Stimulated activated CD4-positive, alpha-beta T cell treated with anti-CD3 and anti-CD28 coated beads, Interleukin-1b, Interleukin-23, amount 100 ng/mL, for 4 hours (primary cell): ENCODE data around the gene NYNRIN.
"Not testable (repeated sequence)": the region's sequence is repeated elsewhere in the genome, so short reads cannot be mapped to it uniquely, and the experiment has no call there.

Experiments
- DNase-seq, 2 donors: peaks; one replicate each; pipeline ENCODE4 v3.0.0-alpha.2; 2020; ENCODE audit warnings: low read depth in 2 of 2

The NYNRIN gene

DNA sequence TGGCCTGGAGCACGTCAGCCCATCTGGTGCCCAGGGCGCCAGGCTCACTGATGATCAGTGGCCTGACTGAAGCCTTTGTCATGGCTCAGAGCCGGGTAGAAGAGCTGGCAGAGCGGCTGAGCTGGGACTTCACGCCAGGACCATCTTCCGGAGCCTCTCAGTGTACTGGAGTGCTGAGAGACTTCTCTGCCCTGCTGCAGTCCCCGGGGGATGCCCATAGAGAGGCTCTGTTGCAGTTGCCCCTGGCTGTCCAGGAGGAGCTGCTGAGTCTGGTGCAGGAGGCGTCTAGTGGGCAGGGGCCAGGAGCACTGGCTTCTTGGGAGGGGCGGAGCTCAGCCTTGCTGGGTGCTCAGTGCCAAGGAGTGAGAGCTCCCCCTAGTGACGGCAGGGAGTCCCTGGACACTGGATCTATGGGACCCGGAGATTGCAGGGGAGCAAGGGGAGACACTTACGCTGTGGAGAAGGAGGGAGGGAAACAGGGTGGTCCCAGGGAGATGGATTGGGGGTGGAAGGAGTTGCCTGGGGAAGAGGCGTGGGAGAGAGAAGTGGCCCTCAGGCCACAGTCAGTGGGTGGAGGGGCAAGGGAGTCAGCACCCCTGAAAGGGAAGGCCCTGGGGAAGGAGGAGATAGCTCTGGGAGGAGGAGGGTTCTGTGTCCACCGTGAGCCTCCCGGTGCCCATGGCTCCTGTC lies 32.9 kb downstream of the NYNRIN start:
- peak; percentile 78 to 91 for DNase-seq

DNA sequence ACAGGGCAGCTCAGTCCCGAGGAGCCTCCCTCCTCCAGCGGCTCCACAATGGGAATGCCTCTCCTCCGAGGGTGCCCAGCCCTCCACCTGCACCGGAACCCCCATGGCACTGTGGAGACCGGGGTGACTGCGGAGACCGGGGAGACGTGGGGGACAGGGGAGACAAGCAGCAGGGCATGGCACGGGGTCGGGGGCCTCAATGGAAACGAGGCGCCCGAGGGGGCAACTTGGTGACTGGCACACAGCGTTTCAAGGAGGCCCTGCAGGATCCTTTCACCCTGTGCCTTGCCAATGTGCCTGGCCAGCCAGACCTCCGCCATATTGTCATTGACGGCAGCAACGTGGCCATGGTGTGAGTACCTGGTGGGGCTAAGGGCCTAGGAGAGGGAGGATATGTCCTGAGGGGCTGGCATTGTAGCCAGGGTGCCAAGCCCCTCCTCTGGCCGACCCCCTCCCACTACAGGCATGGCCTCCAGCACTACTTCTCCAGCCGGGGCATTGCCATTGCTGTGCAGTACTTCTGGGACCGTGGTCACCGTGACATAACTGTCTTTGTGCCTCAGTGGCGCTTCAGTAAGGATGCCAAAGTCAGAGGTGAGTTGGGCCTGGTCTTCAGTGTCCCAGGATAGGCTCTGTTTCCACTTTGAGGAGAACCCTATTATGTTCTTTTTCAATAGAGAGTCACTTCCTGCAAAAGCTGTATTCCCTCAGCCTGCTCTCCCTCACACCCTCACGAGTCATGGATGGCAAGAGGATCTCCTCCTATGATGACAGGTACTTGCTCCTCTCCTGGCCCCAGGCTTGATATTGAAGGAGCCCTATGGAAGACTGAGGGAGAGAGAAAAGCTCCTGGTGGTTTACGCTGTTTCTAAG lies 33.7 kb downstream of the NYNRIN start:
- no peak for DNase-seq

DNA sequence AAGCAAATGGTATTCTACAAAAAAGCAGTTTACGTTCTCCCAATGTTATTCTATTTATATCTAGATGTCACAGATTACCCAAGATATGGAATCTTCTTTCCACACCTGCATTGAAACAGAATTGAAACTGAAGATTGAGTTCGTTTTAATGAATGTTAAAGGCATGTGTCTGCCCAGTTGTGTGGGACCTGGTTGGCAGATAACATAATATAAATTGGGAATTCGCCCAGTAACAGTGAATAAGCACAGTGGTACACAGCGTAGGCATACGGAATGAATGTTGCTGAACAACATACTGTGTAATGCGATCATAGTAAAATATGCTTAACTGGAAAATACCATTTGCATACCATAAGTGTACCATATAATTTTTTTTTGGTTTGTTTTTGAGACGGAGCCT lies 35.2 kb downstream of the NYNRIN start:
- no peak for DNase-seq

DNA sequence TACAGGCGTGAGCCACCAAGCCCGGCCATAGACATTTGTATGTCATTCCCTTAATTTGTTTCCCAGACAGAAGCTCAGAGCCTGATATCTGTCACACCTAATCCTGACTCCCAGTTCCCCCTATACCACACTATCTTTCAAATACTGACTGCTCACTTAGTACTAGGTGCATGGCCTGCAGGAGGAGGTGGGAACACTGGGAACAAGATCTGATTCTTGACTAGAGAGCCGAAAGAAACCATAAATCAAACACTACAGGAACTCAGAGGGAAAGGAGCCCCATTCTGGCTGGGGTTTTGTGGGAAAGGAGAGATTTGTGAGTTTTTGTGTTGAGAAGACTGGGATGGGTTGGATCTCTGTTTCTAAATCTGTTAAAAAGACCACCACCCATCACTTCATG lies 35.9 kb downstream of the NYNRIN start:
- no peak for DNase-seq

DNA sequence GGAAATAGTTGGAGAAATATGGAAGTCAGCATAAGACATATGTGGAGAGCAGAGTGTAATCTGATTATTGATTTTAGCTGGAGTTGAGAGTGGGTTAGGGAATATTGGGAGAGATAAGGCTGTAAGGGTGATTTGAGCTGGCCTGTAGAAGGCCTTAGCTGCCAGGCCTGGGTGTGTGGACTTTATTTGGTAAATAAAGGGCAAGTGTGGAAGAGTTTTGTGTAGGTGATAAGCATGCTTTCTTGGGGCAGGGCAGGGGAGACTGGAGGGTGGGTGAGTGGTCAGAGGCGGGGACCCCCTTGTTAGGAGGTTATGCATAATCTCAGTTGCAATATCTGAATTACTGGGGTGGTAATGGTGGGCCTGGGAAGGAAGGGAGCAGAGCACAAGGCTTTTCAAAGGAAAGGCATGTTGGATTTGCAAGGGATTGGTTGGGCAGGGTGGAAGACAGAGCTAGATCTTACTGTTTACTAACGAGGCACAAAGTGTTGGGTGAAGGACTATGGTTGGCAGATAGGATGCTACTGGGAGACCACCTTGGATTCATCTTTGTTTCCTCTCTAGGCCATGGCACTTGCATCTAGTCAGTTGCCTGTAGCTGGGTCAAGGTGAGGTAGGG lies 36.5 kb downstream of the NYNRIN start:
- DNase-seq = no peak

DNA sequence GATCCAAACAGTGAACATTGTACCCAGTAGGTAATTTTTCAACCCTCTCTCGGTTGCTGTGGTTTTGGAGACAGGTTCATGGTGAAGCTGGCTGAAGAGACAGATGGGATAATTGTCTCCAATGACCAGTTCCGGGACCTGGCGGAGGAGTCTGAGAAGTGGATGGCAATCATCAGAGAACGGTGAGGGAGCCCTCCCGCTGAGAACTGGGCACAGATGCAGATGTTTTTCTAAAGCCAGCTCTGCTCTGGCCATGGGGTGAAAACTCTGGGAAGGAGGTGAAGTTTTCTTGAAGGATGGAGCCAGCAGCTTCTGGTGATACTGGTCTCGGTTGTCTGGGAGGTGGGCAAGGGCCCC lies 37.2 kb downstream of the NYNRIN start:
- DNase-seq = no peak

DNA sequence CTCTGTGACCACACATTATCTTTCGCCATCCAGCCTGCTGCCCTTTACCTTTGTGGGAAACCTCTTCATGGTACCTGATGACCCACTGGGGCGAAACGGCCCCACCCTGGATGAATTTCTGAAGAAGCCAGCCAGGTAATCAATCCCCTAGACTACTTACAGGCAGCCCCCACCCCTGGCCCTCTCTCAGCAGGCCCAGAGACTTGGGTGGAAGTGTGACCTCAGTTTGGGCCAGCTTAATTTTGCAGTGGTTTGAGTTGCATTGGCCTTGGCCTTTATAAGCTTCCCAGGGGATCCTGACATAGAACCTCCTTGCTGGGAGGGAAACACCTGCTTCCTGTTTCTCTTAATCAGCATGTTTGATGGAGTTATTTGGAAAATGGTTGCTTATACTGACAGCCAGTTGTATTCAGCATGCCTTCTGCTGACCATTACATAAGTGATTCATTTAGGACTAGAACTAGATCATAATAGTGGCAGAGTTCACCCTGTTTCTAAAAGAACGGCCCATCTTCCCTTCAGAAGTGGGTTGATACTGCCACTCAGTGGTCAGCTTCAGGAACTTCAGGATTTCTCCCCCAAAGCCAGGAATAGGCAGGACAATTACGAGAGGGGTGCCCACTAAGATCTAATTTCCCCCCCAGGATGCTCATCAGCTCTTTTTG lies 37.7 kb downstream of the NYNRIN start:
- DNase-seq = peak in 1 of 2 donors; percentile 27

DNA sequence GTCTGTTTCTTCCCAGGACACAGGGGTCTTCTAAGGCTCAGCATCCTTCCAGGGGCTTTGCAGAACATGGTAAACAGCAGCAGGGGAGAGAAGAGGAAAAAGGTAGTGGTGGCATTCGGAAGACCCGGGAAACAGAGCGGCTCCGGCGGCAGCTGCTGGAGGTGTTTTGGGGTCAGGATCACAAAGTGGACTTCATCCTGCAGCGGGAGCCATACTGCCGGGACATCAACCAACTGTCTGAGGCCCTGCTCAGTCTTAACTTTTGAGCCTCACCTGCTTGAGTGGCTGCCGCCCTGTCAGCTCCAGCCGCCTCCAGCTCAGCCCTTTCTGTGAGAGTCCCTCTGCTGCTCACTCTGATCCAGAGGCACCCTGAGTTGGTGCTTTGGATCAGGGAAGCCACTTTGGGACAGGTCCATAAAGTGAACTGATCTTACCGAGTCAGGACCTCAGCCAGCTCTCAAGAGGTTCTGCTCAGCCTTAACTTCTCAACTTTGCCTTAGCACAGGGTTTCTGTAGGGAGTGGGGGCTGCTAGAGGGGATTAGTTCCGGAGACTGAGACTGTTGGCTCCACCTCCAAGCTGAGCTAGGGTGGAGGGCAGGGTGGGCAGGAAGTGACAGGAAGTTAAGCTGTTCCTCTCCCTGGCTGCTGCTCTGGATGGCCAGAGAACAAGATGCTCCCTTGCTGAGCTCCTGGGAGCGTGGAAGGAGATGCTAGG lies 38.4 kb downstream of the NYNRIN start:
- DNase-seq = no peak

DNA sequence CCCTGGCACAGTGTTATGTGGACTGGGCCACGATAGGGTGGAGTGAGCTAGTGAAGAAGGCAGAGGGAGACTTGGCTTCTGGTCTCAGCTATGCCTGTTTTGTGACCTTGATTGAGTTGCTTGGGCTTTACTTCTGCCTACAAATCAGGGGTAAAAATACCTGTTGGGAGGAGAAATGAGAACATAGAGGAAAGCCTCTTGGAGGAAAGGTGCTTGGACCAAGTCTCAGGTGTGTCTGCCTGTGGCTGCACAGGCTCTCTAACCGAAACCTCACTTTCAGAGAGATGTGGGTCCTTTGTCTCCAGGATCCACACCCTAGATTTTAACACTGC lies 38.9 kb downstream of the NYNRIN start:
- DNase-seq = no peak

DNA sequence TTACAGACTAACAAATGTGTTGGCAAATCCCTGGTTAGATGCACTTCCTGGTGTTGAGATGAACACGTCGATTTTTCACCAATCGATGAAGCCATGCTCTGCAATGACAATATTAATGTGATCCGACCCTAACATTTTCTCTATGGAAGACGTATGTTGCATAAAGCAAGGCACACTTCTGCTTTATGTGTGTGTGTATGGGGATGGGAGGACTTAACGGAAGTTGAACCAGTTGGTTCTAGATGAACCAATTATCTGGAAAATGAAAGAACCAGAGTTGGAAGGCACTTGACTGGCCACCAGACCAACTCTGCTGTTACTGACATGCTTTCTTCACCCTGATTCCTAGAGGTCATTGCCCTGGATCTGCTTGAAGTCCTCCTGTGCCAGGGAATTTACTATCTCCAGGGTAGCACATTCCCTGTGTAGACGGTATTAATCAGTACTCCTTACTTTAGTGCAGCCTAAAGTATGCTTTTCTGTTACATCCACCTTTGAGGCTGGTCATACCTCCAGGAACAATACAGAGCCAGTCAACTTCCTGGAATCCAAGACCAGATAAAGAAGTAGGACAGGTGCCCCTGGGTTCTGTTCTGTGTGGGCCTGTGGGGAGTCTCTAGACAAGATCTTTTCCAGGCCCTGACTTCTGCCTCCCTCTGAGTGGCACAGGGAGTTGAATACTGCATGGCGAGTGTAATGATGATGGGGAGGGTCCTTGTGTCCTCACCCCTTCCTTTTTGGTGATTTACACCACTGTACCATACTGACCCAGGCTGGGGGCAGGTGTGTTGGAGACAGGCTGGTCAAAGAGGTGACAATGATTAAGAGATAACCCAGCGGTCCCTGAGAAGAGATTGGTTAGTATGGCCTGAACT lies 39.7 kb downstream of the NYNRIN start:
- DNase-seq = no peak

DNA sequence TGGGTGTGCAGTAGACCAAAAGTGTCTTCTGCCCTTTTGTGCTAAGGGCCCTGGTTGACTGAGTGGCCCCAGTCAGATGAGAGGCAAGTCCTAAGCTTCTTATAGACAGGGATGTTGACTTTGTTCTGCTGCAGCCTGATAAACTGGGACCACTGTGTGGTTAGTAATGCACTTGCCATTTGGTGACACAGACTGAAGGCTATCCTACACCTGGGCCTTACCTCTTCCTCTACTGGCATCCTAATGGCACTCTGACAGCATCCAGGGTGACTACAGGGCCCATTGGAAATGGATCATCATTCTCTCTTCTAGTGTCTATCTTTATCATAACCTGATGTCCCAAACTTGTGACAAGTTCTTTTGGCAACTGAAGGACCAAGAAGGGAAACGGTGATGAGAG lies 40.5 kb downstream of the NYNRIN start:
- no peak for DNase-seq

DNA sequence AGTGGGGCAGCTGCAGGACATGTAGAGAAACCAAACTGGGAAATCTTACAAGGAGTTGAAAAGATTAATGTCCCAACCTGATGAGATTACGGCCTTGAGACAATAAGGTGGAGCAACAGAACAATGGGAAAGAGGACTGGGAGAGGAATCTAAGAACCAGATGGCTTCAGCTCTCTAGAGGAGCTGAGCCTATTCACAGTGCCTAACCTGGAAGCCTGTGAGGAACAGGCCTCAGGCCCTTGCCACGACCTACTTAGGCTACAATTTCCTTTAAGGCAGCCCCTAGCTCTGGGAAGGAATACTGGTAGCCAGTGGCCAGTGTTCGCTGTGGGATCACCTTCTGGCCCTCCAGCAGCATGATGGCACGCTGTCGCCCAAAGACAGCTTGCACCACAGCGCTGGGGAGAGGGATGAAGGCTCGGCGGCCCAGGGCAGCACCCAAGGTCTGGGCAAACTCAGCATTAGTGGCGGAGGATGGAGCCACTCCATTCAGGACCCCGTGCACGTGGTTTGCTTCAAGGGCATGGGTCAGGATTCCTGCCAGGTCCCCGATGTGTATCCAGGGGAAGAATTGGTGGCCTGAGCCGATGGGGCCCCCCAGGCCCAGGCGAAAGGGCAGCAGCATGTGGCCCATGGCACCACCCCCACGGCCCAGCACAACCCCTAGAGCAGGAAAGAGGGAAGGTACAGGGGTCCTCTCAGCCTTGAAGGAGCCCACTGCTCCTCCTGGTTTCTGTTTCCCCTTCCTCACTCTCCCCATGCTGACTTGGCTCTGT lies 41.2 kb downstream of the NYNRIN start:
- no peak for DNase-seq

DNA sequence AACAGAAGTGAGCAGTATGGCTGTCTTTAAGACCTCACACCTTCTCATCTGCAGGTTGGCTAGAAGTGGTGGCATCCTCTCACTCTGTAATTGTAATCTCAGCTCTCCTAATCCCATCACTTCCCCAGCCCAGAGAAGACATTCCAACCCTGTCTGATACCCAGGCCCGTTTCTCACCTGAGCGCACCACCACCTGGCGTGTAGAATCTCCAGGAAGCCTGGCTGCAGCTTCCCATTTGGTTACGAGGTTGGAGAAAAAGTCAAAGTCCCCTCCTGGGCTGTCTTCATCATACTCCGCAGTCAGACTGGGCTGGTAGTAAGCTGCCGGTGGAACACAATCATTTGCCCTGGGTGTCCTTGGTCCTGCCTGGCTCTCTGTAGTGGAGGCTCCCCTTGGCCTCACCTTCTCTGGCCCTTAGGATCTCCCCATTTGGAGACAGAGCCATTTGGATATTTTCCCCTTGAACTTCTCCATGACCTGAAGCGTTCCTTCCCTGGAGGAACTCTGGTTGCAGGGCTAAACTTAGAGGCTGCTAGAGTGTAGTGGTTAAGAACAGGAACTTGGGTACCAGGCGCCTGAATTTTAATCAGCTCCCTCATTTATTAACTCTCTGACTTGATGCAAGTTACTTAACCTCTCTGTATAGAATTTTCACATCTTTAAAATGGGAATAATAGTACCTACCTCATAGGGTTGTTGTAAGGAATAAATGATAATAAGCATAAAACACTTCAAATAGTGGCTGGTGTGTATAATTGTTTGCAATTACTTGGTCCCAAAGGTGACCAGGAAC lies 42.0 kb downstream of the NYNRIN start:
- DNase-seq = no peak

DNA sequence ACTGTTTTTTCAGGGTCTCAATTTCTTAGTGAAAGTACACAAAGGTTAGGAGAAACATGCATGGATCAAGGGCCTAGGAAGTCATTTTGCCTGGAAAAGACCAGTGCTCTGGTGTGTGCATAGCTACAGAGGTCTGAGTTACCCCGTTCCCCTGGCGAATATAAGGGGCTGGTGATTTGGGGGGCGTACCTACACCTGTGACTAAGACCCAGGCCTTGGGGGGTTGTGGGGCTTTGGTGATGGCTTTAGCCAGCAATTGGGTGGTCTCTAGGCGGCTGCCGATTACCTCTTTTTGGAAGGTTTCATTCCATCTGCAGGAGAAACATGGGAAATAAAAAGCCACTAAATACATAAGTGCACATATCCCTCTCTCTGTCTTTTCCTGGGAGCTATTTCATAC lies 42.7 kb downstream of the NYNRIN start:
- DNase-seq = no peak

DNA sequence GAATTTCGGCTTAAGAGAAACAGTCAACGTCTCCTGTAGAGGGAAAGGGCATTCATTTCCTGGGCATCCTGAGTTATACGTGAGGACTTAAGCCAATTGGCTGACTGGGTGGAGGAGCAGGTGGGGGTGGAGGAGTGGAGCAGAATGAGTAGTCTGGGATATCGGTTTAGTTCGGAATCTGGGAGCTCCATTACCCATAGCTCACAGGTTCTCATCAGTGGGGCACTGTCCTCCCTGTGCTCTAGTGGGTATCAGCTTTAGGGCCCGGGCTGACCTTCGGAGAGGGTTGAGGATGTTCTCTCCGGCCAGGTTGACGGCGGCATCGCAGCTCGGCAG lies 43.1 kb downstream of the NYNRIN start:
- no peak for DNase-seq

DNA sequence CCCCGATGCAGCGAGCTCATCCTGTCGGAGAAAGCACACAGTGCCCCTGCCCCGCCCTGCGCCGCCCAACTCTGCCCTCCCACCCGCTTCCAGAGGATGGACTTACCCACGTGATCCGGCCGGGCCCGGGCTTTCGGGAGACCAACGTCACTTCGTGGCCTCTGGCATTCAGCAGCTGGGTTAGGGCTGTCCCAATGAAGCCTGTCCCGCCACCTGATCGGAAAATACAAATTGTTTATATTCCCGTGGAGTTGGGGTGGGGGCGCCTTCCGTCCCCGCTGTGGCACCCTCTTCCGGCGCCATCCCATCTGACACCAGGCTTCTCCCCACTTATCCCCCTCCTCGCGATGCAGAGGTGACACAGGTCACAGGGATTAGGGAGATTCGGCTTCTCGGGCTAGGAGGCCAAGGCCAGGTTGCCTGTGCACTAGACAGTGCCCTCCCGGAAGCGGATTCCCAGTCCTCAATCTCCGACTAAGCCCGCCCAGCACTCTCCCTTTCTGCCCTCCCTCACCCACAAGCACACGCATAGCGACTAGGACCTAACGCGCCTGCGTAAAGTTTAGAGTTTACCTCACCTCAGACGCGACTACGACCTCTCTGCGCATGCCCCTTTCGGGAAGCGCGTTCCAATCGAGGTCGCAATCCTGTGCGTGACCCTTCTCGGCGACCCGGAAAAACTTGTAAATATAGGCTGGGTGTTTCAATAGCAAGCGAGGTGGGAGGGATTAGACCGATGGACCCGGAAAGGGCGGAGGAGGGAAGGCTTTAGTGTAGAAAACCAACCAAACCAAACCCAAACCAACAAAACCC lies 43.6 kb downstream of the NYNRIN start, which contains the start of gene SDR39U1:
Gene SDR39U1 (minus strand): TSS at position 537 of the 813 bp plus-strand sequence. CDS start 7 bp downstream, at position 530.
- peak; percentile 83 to 93 for DNase-seq

DNA sequence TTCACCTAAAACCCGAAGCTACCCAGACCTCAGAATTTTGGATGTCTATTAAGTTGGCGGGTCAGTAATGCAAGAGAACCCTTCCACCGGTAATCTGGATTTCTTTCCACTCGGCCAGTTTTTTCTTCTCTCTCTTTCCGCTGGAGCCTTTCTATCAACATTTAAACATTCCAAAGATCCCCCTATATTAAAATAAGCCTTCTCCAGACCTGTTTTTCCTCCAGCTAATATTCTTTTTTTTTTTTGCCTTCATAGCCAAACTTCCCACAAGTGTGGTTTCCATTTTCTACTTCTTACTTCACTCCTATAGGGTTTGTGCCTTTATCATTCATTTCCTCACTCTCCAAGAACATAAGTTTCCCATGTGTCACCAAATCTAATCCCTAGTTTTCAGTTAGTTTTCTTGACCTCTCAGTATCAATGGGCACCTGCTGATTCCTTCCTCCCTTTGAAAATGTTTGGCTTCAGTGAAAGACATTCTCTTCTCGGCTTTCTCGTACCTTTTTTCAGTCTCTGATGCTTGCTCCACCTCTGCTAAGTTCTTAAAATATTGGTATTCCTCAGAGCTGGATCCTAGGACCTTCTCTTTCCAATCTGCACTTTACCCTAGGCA lies 44.4 kb downstream of the NYNRIN start:
- DNase-seq = no peak

DNA sequence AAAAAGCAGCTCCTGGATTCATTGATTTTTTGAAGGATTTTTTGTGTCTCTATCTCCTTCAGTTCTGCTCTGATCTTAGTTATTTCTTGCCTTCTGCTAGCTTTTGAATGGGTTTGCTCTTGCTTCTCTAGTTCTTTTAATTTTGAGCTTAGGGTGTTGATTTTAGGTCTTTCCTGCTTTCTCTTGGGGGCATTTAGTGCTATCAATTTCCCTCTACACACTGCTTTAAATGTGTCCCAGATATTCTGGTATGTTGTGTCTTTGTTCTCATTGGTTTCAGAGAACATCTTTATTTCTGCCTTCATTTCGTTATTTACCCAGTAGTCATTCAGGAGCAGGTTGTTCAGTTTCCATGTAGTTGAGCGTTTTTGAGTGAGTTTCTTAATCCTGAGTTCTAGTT lies 52.0 kb downstream of the NYNRIN start:
- not testable (repeated sequence) for DNase-seq
